Cardiac septum (tissue), 1 donor: ENCODE results near the gene COG5. TPM values are rescaled to one million over a fixed set of nuclear protein-coding genes. Genes with fewer than 3 reads are reported as not detected.
"Not testable (repeated sequence)": the region's sequence is repeated elsewhere in the genome, so short reads cannot be mapped to it uniquely, and the experiment has no call there.

Source experiments
- DNase-seq: peaks from one replicate; pipeline ENCODE4 v3.0.0-alpha.2; 2020; ENCODE audit warnings: low spot score
- intact Hi-C: fragments of 100-400 bp; cut with DNase I; formaldehyde crosslinking; loops from one replicate; pipeline ENCODE4 v1.14.0; 2022
- total RNA-seq: library from RNA; stranded (reverse); fragmentation: NEBNext Ultra II Directional; extraction: Animal tissue kit (Norgen Biotek cat#: 25700); gene quantifications from one replicate; pipeline ENCODE4 v1.2.1, GENCODE V29; 2021
- donor health status: DM: no; HTN: no; CAD: no.

COG5 gene
- total RNA-seq, 1 donor from 2014 or later, result 43.9 TPM

DNA sequence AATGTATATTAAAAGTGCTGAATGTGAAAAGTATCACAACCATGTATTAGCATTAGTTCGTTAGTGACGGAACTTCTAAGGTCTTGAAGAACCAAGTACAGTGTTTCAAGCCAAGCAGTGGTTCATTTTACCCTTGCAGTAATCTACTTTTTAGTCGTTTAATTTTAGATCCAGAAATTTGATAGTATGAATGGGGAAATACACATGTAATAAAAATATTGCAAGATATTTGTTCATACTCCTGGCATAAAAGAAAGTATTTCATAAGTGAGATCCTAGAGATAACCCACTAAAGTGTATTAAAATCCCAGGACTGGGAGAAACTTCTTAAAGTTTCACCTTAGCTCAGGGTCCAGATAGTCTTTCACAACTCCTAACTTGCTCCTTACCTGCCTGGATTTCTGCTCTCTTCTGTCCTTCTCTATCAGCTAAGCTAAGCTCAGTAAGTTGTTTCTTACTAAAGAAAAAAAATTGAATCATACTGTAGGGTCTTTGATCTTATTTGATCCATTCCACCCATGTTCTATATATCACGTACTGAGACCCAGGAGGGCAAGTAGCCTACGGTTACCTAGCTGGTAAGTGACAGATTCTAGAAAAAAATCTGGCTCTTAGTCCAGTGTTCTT is 17.8 kb upstream of the COG5 start:
- intact Hi-C loops, result loop anchor here (2.0 kb wide), 3 partner anchors 13 to 107 kb away; no protein-coding TSS in a partner anchor
- no peak for DNase-seq

GRCh38 chr7:107580716-107581383 is 17.1 kb upstream of the COG5 start:
- DNase-seq, result no peak
- intact Hi-C loops, result loop anchor here (1.0 to 2.0 kb wide), 4 partner anchors 14 to 413 kb away; no protein-coding TSS in a partner anchor

GRCh38 chr7:107579885-107580715 is 16.4 kb upstream of the COG5 start, which contains the start of gene BCAP29:
TSS of gene BCAP29 (plus strand) at chr7:107580246. CDS start at chr7:107580773, 527 bp downstream.
- intact Hi-C loops, result loop anchor here (1.0 to 2.0 kb wide), 4 partner anchors 15 to 412 kb away; no protein-coding TSS in a partner anchor
- DNase-seq, result peak; percentile 92

- intact Hi-C loops, result no loop called here
- no peak for DNase-seq
Observed at GRCh38 chr7:107579554-107579884, 15.8 kb upstream of the COG5 start.

DNA sequence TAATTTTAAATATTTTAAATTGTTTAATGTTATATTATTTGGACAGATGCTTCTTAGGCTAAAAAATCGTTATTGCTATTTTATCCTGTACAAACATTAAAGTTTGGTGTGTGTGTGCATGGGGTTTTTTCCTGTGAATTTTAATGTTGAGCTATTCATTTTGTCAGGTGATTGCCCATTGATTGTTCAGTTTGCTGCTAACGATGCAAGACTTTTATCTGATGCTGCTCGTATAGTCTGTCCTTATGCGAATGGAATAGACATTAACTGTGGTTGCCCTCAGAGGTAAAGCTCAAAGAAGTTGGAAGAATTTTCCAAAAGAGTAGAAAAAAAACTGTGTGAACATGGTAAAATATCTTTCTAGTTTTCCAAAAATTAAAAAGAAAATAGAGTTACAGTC is 9.8 kb upstream of the COG5 start:
- intact Hi-C loops, result no loop called here
- DNase-seq, result no peak

DNA sequence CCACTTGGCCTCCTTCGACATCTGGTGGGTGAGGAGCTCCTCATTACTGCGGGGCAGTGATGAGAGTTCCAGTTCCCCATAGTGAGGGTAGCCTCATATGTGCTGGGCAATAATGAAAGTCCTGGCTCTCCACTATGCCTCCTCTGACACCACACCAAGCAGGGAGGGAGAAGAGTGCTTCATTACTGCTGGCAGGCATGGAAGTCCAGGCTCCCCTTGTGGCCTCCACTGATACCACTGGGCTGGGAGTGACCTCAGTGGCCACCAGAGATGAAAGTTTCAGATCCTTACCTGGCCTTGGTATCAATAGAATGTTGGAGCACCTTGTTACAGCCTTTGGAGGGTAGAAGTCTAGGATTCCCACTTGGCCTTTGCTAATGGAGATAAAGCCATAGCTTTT is 6.6 kb upstream of the COG5 start:
- no peak for DNase-seq
- intact Hi-C loops, result no loop called here

DNA sequence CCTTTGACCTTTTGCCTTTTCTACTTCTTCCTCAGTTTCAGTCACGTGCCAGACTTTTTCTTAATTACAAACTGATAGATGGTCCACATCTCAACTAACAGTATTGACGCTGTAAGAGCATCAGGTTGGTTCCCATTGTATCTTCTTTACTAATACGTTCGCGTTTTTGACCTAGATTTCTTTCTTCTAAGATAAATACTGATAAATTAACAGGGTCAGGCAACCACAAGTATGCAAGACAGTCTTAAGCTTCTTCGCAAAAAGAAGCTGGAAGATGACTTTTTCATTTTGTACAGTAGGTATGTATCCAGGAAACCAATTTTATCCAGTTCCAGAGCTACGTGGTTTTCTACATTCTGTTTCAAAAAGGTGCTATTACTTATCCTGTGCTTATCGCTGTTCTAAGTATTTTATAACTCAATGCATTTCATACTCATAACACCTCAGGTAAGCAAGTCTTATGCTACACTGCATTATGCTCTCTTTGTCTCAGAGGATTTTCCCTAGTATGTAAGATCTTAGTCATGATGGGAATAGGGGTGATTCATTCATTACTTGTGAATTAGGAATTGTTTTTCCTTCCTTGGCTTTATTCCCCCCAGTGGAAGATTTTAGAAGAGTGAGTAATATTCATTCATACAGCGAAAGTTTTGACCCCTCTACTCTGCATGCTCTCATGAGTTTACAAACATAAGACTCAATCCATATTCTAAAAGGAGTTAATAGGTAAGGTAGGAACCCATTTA is 1.0 kb upstream of the COG5 start:
- intact Hi-C loops, result loop anchor here (2.0 to 10.0 kb wide), 2 partner anchors 16 to 50 kb away; partner anchors contain the start of gene BCAP29

GRCh38 chr7:107563081-107563774 is 492 bp downstream of the COG5 start:
- intact Hi-C loops, result loop anchor here (10.0 kb wide), 1 partner anchor 52 kb away; no protein-coding TSS in a partner anchor
- no peak for DNase-seq

More for the DNA sequence above, 1.0 kb upstream of the COG5 start:
- no peak for DNase-seq

GRCh38 chr7:107560898-107561516 is 2.7 kb downstream of the COG5 start:
- intact Hi-C loops, result loop anchor here (10.0 kb wide), 1 partner anchor 54 kb away; no protein-coding TSS in a partner anchor
- no peak for DNase-seq

DNA sequence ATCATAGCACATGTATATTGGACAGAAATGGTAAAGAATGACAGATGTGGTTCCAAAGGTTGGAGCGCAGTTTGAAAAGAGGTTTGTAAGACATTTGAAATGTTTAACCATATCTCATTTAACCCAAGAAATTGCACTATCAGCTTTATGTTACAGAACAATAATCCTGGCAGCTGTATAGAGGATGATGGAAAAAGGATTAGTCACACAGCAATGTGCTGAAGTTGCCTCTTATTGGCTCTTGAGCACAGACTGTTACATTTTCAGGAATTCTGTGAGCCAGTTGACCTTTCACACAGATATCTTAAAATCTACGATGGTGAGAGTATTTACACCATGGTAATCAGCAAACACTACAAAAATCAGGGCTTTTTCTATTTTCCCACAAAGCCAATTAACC is 3.9 kb downstream of the COG5 start:
- intact Hi-C loops, result loop anchor here (10.0 kb wide), 1 partner anchor 55 kb away; no protein-coding TSS in a partner anchor
- no peak for DNase-seq

DNA sequence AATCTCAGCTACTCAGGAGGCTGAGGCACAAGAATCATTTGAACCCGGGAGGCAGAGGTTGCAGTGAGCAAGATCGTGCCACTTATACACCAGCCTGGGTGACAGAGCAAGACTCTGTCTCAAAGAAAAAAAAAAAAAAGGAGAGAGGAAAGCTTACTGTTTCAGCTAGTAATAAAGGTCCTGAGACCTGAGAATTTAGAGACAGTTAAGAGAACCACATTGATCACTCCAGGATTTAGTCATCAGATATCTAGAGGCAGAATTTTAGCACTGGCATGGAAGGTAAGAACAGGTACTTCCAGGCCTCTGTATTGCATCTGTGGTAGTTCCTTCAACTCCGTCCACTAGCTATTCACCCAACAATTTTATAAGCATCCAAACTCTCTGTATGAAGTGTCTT is 7.8 kb downstream of the COG5 start:
- DNase-seq, result no peak
- intact Hi-C loops, result no loop called here

DNA sequence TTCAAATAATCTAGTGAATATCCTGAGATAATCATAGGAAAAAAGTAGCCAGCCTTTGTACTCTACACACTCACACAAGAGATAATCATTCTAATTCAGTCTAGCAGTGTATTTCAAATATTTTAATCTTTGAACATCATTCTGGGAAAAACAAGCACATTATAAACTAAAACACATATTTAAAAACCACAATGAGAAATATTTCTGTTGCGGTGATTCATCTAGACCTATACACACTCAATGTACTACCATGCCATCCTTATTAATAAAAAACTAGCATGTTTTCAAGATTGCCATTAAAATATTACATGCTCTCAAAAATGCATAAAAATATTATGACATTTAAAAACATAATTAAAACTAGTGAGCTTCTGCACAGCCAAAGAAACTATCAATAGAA is 11.8 kb downstream of the COG5 start:
- intact Hi-C loops, result no loop called here

GRCh38 chr7:107544848-107545591 is 18.7 kb downstream of the COG5 start:
- no peak for DNase-seq
- intact Hi-C loops, result no loop called here

More for the DNA sequence above, 11.8 kb downstream of the COG5 start:
- DNase-seq, result no peak

GRCh38 chr7:107543338-107543993 is 20.3 kb downstream of the COG5 start:
- DNase-seq, result no peak
- intact Hi-C loops, result no loop called here

GRCh38 chr7:107538001-107538400 is 25.7 kb downstream of the COG5 start:
- intact Hi-C loops, result no loop called here
- no peak for DNase-seq

GRCh38 chr7:107537228-107537627 is 26.5 kb downstream of the COG5 start:
- intact Hi-C loops, DNase-seq: not testable (repeated sequence)

GRCh38 chr7:107534139-107534538 is 29.6 kb downstream of the COG5 start:
- intact Hi-C loops, result no loop called here
- DNase-seq, result no peak
